Kidney epithelial cell (primary cell): ENCODE data around the gene MYCBPAP. TPM values are rescaled to one million over a fixed set of nuclear protein-coding genes. Genes with fewer than 3 reads are reported as not detected.
A peak's percentile ranks its signal among the peaks of the same experiment; 100 is the strongest.

Source experiments
- DNase-seq: peaks from one replicate; pipeline ENCODE4 v3.0.0-alpha.2; 2010; ENCODE audit warnings: low read depth
- H3K27me3 ChIP-seq: 2 replicates; pipeline ENCODE4 v1.6.0; 2011; ENCODE audit warnings: low read length; ENCODE audit not compliant: control insufficient read depth, insufficient read depth
- H3K36me3 ChIP-seq: 2 replicates; pipeline ENCODE4 v1.5.1; 2011; ENCODE audit warnings: low read length; ENCODE audit not compliant: control insufficient read depth, insufficient read depth
- H3K4me3 ChIP-seq: 2 replicates; pipeline ENCODE4 v1.5.1; 2011; ENCODE audit warnings: low read depth, mild to moderate bottlenecking, control low read depth, low read length
- CTCF ChIP-seq: IDR thresholded peaks from 2 replicates; pipeline ENCODE4 v1.5.1; 2011; ENCODE audit warnings: mild to moderate bottlenecking, moderate library complexity, low read length, control low read depth, inconsistent platforms; ENCODE audit not compliant: insufficient read depth, poor library complexity, severe bottlenecking
- total RNA-seq: library from RNA; depleted of rRNA; stranded (reverse); fragments of >200 nt; gene quantifications from 2 replicates; pipeline ENCODE4 v1.2.3, GENCODE V29; 2015

Gene MYCBPAP
- total RNA-seq, 1 donor from 2014 or later = 0.50 TPM

- Histone ChIP-seq H3K4me3 (no peak overlapping the region), H3K27me3 (no peaks in the 10 kb centered on the region), H3K36me3 (no peaks in the 10 kb centered on the region)
- no peak for TF ChIP-seq CTCF
- no peak for DNase-seq
These were observed 2.6 kb upstream of the MYCBPAP start for GRCh38 chr17:50505591-50506130.

- Histone ChIP-seq H3K36me3 (no peaks in the 10 kb centered on the region), H3K4me3 (no peak overlapping the region), H3K27me3 (no peaks in the 10 kb centered on the region)
- no peak for DNase-seq
- TF ChIP-seq CTCF = no peak
These were observed 1.9 kb upstream of the MYCBPAP start for GRCh38 chr17:50506298-50506697.

- H3K27me3 ChIP-seq = no peaks in the 10 kb centered on the region
- peak overlapping the region; percentile 38 for H3K4me3 ChIP-seq
- no peaks in the 10 kb centered on the region for H3K36me3 ChIP-seq
- no peak for TF ChIP-seq CTCF
- DNase-seq = no peak
These were observed 578 bp downstream of the MYCBPAP start for GRCh38 chr17:50508573-50509460.

GRCh38 chr17:50511058-50511457, 2.8 kb downstream of the MYCBPAP start:
- TF ChIP-seq CTCF = no peak
- H3K4me3 ChIP-seq = no peak overlapping the region
- no peak for DNase-seq
- no peaks in the 10 kb centered on the region for H3K27me3 ChIP-seq
- no peaks in the 10 kb centered on the region for H3K36me3 ChIP-seq

GRCh38 chr17:50513495-50513894, 5.3 kb downstream of the MYCBPAP start:
- DNase-seq = no peak
- H3K4me3 ChIP-seq = no peak overlapping the region
- no peaks in the 10 kb centered on the region for H3K27me3 ChIP-seq
- H3K36me3 ChIP-seq = no peaks in the 10 kb centered on the region
- no peak for TF ChIP-seq CTCF
